GM21717 (cell line): ENCODE data around the gene CDKN2B.

ENCODE experiments used
- ATAC-seq: cut with Tn5 transposase; IDR thresholded peaks from one replicate; pipeline ENCODE4 v1.9.1; 2021; ENCODE audit warnings: mild to moderate bottlenecking, moderate library complexity; ENCODE audit not compliant: unreplicated experiment

Gene CDKN2B

GRCh38 chr9:21995666-21996398 lies 13.3 kb downstream of the CDKN2B start:
- ATAC-seq = peak; percentile 27

GRCh38 chr9:21995006-21995665 lies 14.0 kb downstream of the CDKN2B start:
- ATAC-seq = peak; percentile 91

- peak; percentile 42 for ATAC-seq
Observed at GRCh38 chr9:21994556-21995005, 14.5 kb downstream of the CDKN2B start, which contains the start of gene CDKN2B-AS1. TSS of gene CDKN2B-AS1 (plus strand) at chr9:21994791.

GRCh38 chr9:21993893-21994555 lies 15.1 kb downstream of the CDKN2B start, which contains the start of gene CDKN2A:
TSS of gene CDKN2A (minus strand) at chr9:21994392.
- ATAC-seq = peak; percentile 45

GRCh38 chr9:21993007-21993406 lies 16.1 kb downstream of the CDKN2B start:
- no peak for ATAC-seq

GRCh38 chr9:21991072-21991959 lies 17.8 kb downstream of the CDKN2B start:
- ATAC-seq = no peak

- no peak for ATAC-seq
Observed at GRCh38 chr9:21989440-21990189, 19.5 kb downstream of the CDKN2B start.

- no peak for ATAC-seq
Observed at GRCh38 chr9:21988056-21988990, 20.8 kb downstream of the CDKN2B start.

GRCh38 chr9:21985964-21986667 lies 23.0 kb downstream of the CDKN2B start:
- no peak for ATAC-seq

GRCh38 chr9:21984101-21984500 lies 25.0 kb downstream of the CDKN2B start:
- ATAC-seq = no peak

- ATAC-seq = no peak
Observed at GRCh38 chr9:21983561-21983935, 25.6 kb downstream of the CDKN2B start.

GRCh38 chr9:21982861-21983560 lies 26.1 kb downstream of the CDKN2B start:
- ATAC-seq = no peak

- no peak for ATAC-seq
Observed at GRCh38 chr9:21982391-21982790, 26.7 kb downstream of the CDKN2B start.

- no peak for ATAC-seq
Observed at GRCh38 chr9:21976334-21976875, 32.7 kb downstream of the CDKN2B start.

- ATAC-seq = peak; percentile 62
Observed at GRCh38 chr9:21974722-21975409, 34.2 kb downstream of the CDKN2B start.

GRCh38 chr9:21974343-21974721 lies 34.8 kb downstream of the CDKN2B start:
- ATAC-seq = no peak

- no peak for ATAC-seq
Observed at GRCh38 chr9:21972361-21972760, 36.7 kb downstream of the CDKN2B start.
